GM19099 (cell line): Measurements from ENCODE around the gene PLAAT4.

ENCODE experiments used
- POLR2A ChIP-seq: IDR thresholded peaks from 3 replicates; pipeline ENCODE4 v1.6.1; 2011; ENCODE audit warnings: low read depth; ENCODE audit not compliant: insufficient read length; ENCODE audit errors: extremely low read depth

The PLAAT4 gene

GRCh38 chr11:63534895-63535461 is 1.6 kb upstream of the PLAAT4 start:
- no peak for TF ChIP-seq POLR2A

- no peak for TF ChIP-seq POLR2A
Measured at GRCh38 chr11:63535734-63536133, 874 bp upstream of the PLAAT4 start.

GRCh38 chr11:63537293-63538101 is 889 bp downstream of the PLAAT4 start:
- TF ChIP-seq POLR2A, result no peak

- TF ChIP-seq POLR2A, result no peak
Measured at GRCh38 chr11:63543711-63544110, 7.1 kb downstream of the PLAAT4 start.

- no peak for TF ChIP-seq POLR2A
Measured at GRCh38 chr11:63547061-63547460, 10.5 kb downstream of the PLAAT4 start.

- no peak for TF ChIP-seq POLR2A
Measured at GRCh38 chr11:63548178-63548577, 11.6 kb downstream of the PLAAT4 start.

- TF ChIP-seq POLR2A, result no peak
Measured at GRCh38 chr11:63549411-63549810, 12.8 kb downstream of the PLAAT4 start.

- no peak for TF ChIP-seq POLR2A
Measured at GRCh38 chr11:63551091-63551888, 14.7 kb downstream of the PLAAT4 start.

GRCh38 chr11:63551889-63552266 is 15.3 kb downstream of the PLAAT4 start:
- TF ChIP-seq POLR2A, result no peak

- no peak for TF ChIP-seq POLR2A
Measured at GRCh38 chr11:63552921-63553320, 16.3 kb downstream of the PLAAT4 start.

- TF ChIP-seq POLR2A, result peak; percentile 31
Measured at GRCh38 chr11:63553759-63554158, 17.2 kb downstream of the PLAAT4 start.

- TF ChIP-seq POLR2A, result no peak
Measured at GRCh38 chr11:63554877-63555223, 18.2 kb downstream of the PLAAT4 start.

- TF ChIP-seq POLR2A, result no peak
Measured at GRCh38 chr11:63556404-63557013, 19.9 kb downstream of the PLAAT4 start.

GRCh38 chr11:63557570-63557969 is 21.0 kb downstream of the PLAAT4 start:
- no peak for TF ChIP-seq POLR2A

GRCh38 chr11:63558459-63559157 is 22.0 kb downstream of the PLAAT4 start:
- no peak for TF ChIP-seq POLR2A

GRCh38 chr11:63560506-63561180 is 24.0 kb downstream of the PLAAT4 start:
- TF ChIP-seq POLR2A, result no peak
